MG63 (cell line): Measurements from ENCODE around the gene ARHGEF17. TPM values are rescaled to one million over a fixed set of nuclear protein-coding genes. Genes with fewer than 3 reads are reported as not detected.

ENCODE experiments used
- DNase-seq: peaks from one replicate; pipeline ENCODE4 v3.0.0-alpha.2; 2020
- H3K27me3 ChIP-seq: fragments of 250-450 bp; sonication (Bioruptor Pico); 2 replicates; pipeline ENCODE4 v1.5.1; 2020; ENCODE audit warnings: mild to moderate bottlenecking, moderate library complexity
- H3K36me3 ChIP-seq: fragments of 250-450 bp; sonication (Bioruptor Pico); 2 replicates; pipeline ENCODE4 v1.5.1; 2020; ENCODE audit warnings: mild to moderate bottlenecking, moderate library complexity
- H3K4me3 ChIP-seq: fragments of 250-450 bp; sonication (Bioruptor Pico); 2 replicates; pipeline ENCODE4 v1.5.1; 2020; ENCODE audit warnings: mild to moderate bottlenecking, moderate library complexity
- H3K9me3 ChIP-seq: fragments of 250-450 bp; sonication (Bioruptor Pico); 2 replicates; pipeline ENCODE4 v1.5.1; 2020; ENCODE audit warnings: mild to moderate bottlenecking, moderate library complexity
- total RNA-seq: library from RNA; depleted of rRNA; stranded (reverse); fragments of >200 nt; shearing (Covaris generic); gene quantifications from 2 replicates; pipeline ENCODE4 v1.2.3, GENCODE V29; 2014; ENCODE audit warnings: low replicate concordance

The ARHGEF17 gene
- total RNA-seq, 1 experiment from 2014 or later: 10.9 TPM

GRCh38 chr11:73285721-73286120 lies 22.4 kb upstream of the ARHGEF17 start:
- Histone ChIP-seq H3K4me3 (no peak overlapping the region), H3K36me3 (no peaks in the 10 kb centered on the region), H3K9me3 (no peaks in the 10 kb centered on the region), H3K27me3 (no peaks in the 10 kb centered on the region)
- DNase-seq: no peak

- no peak overlapping the region for H3K4me3 ChIP-seq
- no peaks in the 10 kb centered on the region for H3K9me3 ChIP-seq
- no peaks in the 10 kb centered on the region for H3K36me3 ChIP-seq
- DNase-seq: no peak
- no peaks in the 10 kb centered on the region for H3K27me3 ChIP-seq
Measured at GRCh38 chr11:73286240-73286810, 21.8 kb upstream of the ARHGEF17 start.

GRCh38 chr11:73287400-73288101 lies 20.5 kb upstream of the ARHGEF17 start:
- H3K9me3 ChIP-seq: no peaks in the 10 kb centered on the region
- no peaks in the 10 kb centered on the region for H3K27me3 ChIP-seq
- DNase-seq: no peak
- H3K4me3 ChIP-seq: no peak overlapping the region
- H3K36me3 ChIP-seq: no peaks in the 10 kb centered on the region

GRCh38 chr11:73288192-73288872 lies 19.7 kb upstream of the ARHGEF17 start:
- DNase-seq: no peak
- Histone ChIP-seq H3K27me3 (no peaks in the 10 kb centered on the region), H3K4me3 (no peak overlapping the region)

GRCh38 chr11:73288873-73289707 lies 19.0 kb upstream of the ARHGEF17 start:
- peak; percentile 92 for DNase-seq
- Histone ChIP-seq H3K36me3 (no peaks in the 10 kb centered on the region), H3K4me3 (no peak overlapping the region), H3K27me3 (no peaks in the 10 kb centered on the region), H3K9me3 (no peaks in the 10 kb centered on the region)

More at GRCh38 chr11:73288192-73288872, 19.7 kb upstream of the ARHGEF17 start:
- Histone ChIP-seq H3K9me3 (no peaks in the 10 kb centered on the region), H3K36me3 (no peaks in the 10 kb centered on the region)

GRCh38 chr11:73290536-73290935 lies 17.5 kb upstream of the ARHGEF17 start:
- Histone ChIP-seq H3K4me3 (no peak overlapping the region), H3K27me3 (no peaks in the 10 kb centered on the region), H3K9me3 (no peaks in the 10 kb centered on the region), H3K36me3 (no peaks in the 10 kb centered on the region; the same call in 1 of the 2 replicates)
- no peak for DNase-seq

GRCh38 chr11:73291196-73291595 lies 16.9 kb upstream of the ARHGEF17 start:
- no peaks in the 10 kb centered on the region for H3K9me3 ChIP-seq
- DNase-seq: no peak

GRCh38 chr11:73291781-73292524 lies 16.1 kb upstream of the ARHGEF17 start:
- no peak for DNase-seq
- peaks cover 4% of the 10 kb centered on the region for H3K36me3 ChIP-seq
- H3K27me3 ChIP-seq: no peaks in the 10 kb centered on the region
- H3K4me3 ChIP-seq: peak overlapping the region; percentile 47
- no peaks in the 10 kb centered on the region for H3K9me3 ChIP-seq

More at GRCh38 chr11:73291196-73291595, 16.9 kb upstream of the ARHGEF17 start:
- peaks cover 4% of the 10 kb centered on the region for H3K36me3 ChIP-seq
- no peak overlapping the region for H3K4me3 ChIP-seq
- no peaks in the 10 kb centered on the region for H3K27me3 ChIP-seq

- Histone ChIP-seq H3K36me3 (peaks cover 9% of the 10 kb centered on the region), H3K27me3 (no peaks in the 10 kb centered on the region), H3K9me3 (no peaks in the 10 kb centered on the region), H3K4me3 (peak overlapping the region; percentile 47)
- DNase-seq: peak; percentile 90
Measured at GRCh38 chr11:73292525-73292894, 15.6 kb upstream of the ARHGEF17 start.

- H3K9me3 ChIP-seq: no peaks in the 10 kb centered on the region
- DNase-seq: no peak
- peaks cover 12% of the 10 kb centered on the region for H3K36me3 ChIP-seq
- H3K27me3 ChIP-seq: no peaks in the 10 kb centered on the region
- peak overlapping the region; percentile 47 for H3K4me3 ChIP-seq
Measured at GRCh38 chr11:73293356-73293936, 14.6 kb upstream of the ARHGEF17 start.

- Histone ChIP-seq H3K9me3 (no peaks in the 10 kb centered on the region), H3K36me3 (peaks cover 12% of the 10 kb centered on the region), H3K4me3 (no peak overlapping the region; the same call in 1 of the 2 replicates), H3K27me3 (no peaks in the 10 kb centered on the region)
- DNase-seq: no peak
Measured at GRCh38 chr11:73294604-73295003, 13.5 kb upstream of the ARHGEF17 start.

GRCh38 chr11:73295241-73295995 lies 12.7 kb upstream of the ARHGEF17 start:
- no peak overlapping the region for H3K4me3 ChIP-seq
- no peaks in the 10 kb centered on the region for H3K27me3 ChIP-seq
- no peaks in the 10 kb centered on the region for H3K9me3 ChIP-seq
- peak; percentile 78 for DNase-seq
- H3K36me3 ChIP-seq: peaks cover 12% of the 10 kb centered on the region

- DNase-seq: no peak
- Histone ChIP-seq H3K27me3 (no peaks in the 10 kb centered on the region), H3K4me3 (no peak overlapping the region), H3K9me3 (no peaks in the 10 kb centered on the region), H3K36me3 (peaks cover 12% of the 10 kb centered on the region)
Measured at GRCh38 chr11:73295996-73296318, 12.1 kb upstream of the ARHGEF17 start.

- Histone ChIP-seq H3K36me3 (peaks cover 12% of the 10 kb centered on the region), H3K27me3 (no peaks in the 10 kb centered on the region), H3K9me3 (no peaks in the 10 kb centered on the region), H3K4me3 (no peak overlapping the region)
- no peak for DNase-seq
Measured at GRCh38 chr11:73296501-73297230, 11.4 kb upstream of the ARHGEF17 start.

- peaks cover 12% of the 10 kb centered on the region for H3K36me3 ChIP-seq
- no peak overlapping the region for H3K4me3 ChIP-seq
- H3K27me3 ChIP-seq: no peaks in the 10 kb centered on the region
- no peak for DNase-seq
- no peaks in the 10 kb centered on the region for H3K9me3 ChIP-seq
Measured at GRCh38 chr11:73297231-73297590, 10.9 kb upstream of the ARHGEF17 start.
